GM23248 (cell line): ENCODE measurements around the gene CDH4. TPM values are rescaled to one million over a fixed set of nuclear protein-coding genes. Genes with fewer than 3 reads are reported as not detected.

Source experiments
- DNase-seq: peaks from one replicate; pipeline ENCODE4 v3.0.0-alpha.2; 2015
- H2AFZ ChIP-seq: fragments of 200-600 bp; sonication (generic); 2 replicates; pipeline ENCODE4 v1.6.1; 2016; ENCODE audit warnings: antibody characterized with exemption
- H3F3A ChIP-seq: fragments of 200-600 bp; sonication (generic); 2 replicates; pipeline ENCODE4 v1.6.1; 2016; ENCODE audit warnings: mild to moderate bottlenecking, antibody characterized with exemption, mixed run types; ENCODE audit not compliant: insufficient read depth
- H3K27ac ChIP-seq: fragments of 200-600 bp; sonication (generic); 2 replicates; pipeline ENCODE4 v1.5.1; 2016; ENCODE audit warnings: mild to moderate bottlenecking
- H3K27me3 ChIP-seq: fragments of 200-600 bp; sonication (generic); replicated peaks from 2 replicates; pipeline ENCODE4 v1.6.1; 2016; ENCODE audit warnings: mild to moderate bottlenecking; ENCODE audit not compliant: insufficient read depth
- H3K36me3 ChIP-seq: fragments of 200-600 bp; sonication (generic); 2 replicates; pipeline ENCODE4 v1.6.1; 2016; ENCODE audit warnings: low read depth, mild to moderate bottlenecking
- H3K4me1 ChIP-seq: fragments of 200-600 bp; sonication (generic); 2 replicates; pipeline ENCODE4 v1.6.1; 2016; ENCODE audit warnings: mild to moderate bottlenecking; ENCODE audit not compliant: insufficient read depth
- H3K4me2 ChIP-seq: fragments of 200-600 bp; sonication (generic); one replicate; pipeline ENCODE4 v1.6.1; 2016; ENCODE audit warnings: mild to moderate bottlenecking; ENCODE audit not compliant: unreplicated experiment
- H3K4me3 ChIP-seq: fragments of 200-600 bp; sonication (generic); 2 replicates; pipeline ENCODE4 v1.5.1; 2016; ENCODE audit warnings: mild to moderate bottlenecking
- H3K79me2 ChIP-seq: fragments of 200-600 bp; sonication (generic); 2 replicates; pipeline ENCODE4 v1.6.1; 2016; ENCODE audit warnings: mild to moderate bottlenecking; ENCODE audit not compliant: insufficient read depth
- H3K9ac ChIP-seq: fragments of 200-600 bp; sonication (generic); 2 replicates; pipeline ENCODE4 v1.6.1; 2016; ENCODE audit warnings: mild to moderate bottlenecking
- H3K9me2 ChIP-seq: fragments of 200-600 bp; sonication (generic); 2 replicates; pipeline ENCODE4 v1.6.1; 2016; ENCODE audit warnings: mixed run types, mild to moderate bottlenecking, moderate library complexity; ENCODE audit not compliant: insufficient read depth
- H3K9me3 ChIP-seq: fragments of 200-600 bp; sonication (generic); one replicate; pipeline ENCODE4 v1.6.1; 2017; ENCODE audit warnings: low read depth
- H4K20me1 ChIP-seq: fragments of 200-600 bp; sonication (generic); 2 replicates; pipeline ENCODE4 v1.6.0; 2016; ENCODE audit not compliant: insufficient read depth
- EZH2 ChIP-seq: fragments of 200-600 bp; sonication (generic); IDR thresholded peaks from 2 replicates; pipeline ENCODE4 v1.6.1; 2018; ENCODE audit warnings: antibody characterized with exemption, mild to moderate bottlenecking; ENCODE audit not compliant: insufficient read depth, poor library complexity, severe bottlenecking
- EZH2phosphoT487 ChIP-seq: fragments of 200-600 bp; sonication (generic); IDR thresholded peaks from 2 replicates; pipeline ENCODE4 v1.6.1; 2018; ENCODE audit warnings: antibody characterized with exemption, moderate library complexity, mild to moderate bottlenecking, low read depth; ENCODE audit not compliant: insufficient read depth
- WGBS, 2 experiments: methylation state at CpG; one replicate each; pipeline ENCODE4 v1.1.6; 2015 to 2017; ENCODE audit warnings: low lambda C conversion rate in 2 of 2, low coverage in 1 of 2; ENCODE audit errors: missing lambda C conversion rate in 2 of 2; 5-methylcytosine and 5-hydroxymethylcytosine counted together
- in situ Hi-C: fragments of 300-500 bp; cut with MboI; formaldehyde crosslinking; loops from 2 replicates; pipeline ENCODE4 v1.15.0; 2020
- polyA plus RNA-seq: library from polyadenylated mRNA; unstranded; fragments of >200 nt; fragmentation: Nextera tagmentation; extraction: Ambion mirVana; gene quantifications from 2 replicates; pipeline ENCODE4 v1.2.1, GENCODE V29; 2016
- total RNA-seq: library from RNA; depleted of rRNA; stranded (reverse); fragments of >200 nt; shearing (Covaris generic); gene quantifications from 2 replicates; pipeline ENCODE4 v1.2.3, GENCODE V29; 2014

Gene CDH4
- total and polyA plus RNA-seq, 2 experiments from 2014 or later, result 1.1 to 3.9 TPM

DNA sequence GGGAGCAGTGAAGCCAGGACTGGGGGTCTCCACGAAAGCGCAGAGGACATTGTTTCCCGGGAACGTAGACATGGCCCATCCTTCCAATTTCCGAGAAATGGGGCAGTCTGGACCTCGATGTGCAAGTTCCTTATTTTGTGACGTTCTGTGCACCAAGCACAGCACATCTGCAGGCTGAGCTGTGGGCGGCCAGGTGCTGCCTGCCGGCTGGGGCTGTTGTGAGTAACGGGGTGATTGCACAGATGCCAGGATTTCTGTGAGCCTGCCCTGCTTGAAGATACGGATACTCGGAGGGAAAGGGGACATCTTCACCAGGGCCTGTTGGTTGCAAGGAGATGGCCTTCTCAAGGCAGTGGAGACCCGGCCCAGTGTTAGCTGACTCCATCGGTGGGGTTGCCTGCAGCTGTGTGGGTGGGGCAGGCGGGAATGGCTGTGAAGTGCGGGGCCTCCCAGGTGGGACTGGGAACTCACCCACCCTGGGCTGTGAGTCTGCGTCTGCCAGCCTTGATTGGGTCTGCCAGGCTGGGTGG, 27.6 kb downstream of the CDH4 start:
- no peak for TF ChIP-seq EZH2phosphoT487
- TF ChIP-seq EZH2, result no peak
- H3K9ac ChIP-seq, result no peak overlapping the region
- no peaks in the 10 kb centered on the region for H3K36me3 ChIP-seq
- H3K4me2 ChIP-seq, result no peak overlapping the region
- no peak for DNase-seq
- WGBS, 2 experiments, result 57% methylated on average over 17 of the region's 17 CpGs
- H4K20me1 ChIP-seq, result no peaks in the 10 kb centered on the region
- no peaks in the 10 kb centered on the region for H3K4me1 ChIP-seq
- no peaks in the 10 kb centered on the region for H3K9me3 ChIP-seq
- H3K27ac ChIP-seq, result no peak overlapping the region
- H2AFZ ChIP-seq, result no peak overlapping the region
- in situ Hi-C loops, result no loop called here
- no peaks in the 10 kb centered on the region for H3K79me2 ChIP-seq
- no peak overlapping the region for H3K4me3 ChIP-seq
- no peaks in the 10 kb centered on the region for H3K9me2 ChIP-seq
- no peaks in the 10 kb centered on the region for H3F3A ChIP-seq
- H3K27me3 ChIP-seq, result no peaks in the 10 kb centered on the region

DNA sequence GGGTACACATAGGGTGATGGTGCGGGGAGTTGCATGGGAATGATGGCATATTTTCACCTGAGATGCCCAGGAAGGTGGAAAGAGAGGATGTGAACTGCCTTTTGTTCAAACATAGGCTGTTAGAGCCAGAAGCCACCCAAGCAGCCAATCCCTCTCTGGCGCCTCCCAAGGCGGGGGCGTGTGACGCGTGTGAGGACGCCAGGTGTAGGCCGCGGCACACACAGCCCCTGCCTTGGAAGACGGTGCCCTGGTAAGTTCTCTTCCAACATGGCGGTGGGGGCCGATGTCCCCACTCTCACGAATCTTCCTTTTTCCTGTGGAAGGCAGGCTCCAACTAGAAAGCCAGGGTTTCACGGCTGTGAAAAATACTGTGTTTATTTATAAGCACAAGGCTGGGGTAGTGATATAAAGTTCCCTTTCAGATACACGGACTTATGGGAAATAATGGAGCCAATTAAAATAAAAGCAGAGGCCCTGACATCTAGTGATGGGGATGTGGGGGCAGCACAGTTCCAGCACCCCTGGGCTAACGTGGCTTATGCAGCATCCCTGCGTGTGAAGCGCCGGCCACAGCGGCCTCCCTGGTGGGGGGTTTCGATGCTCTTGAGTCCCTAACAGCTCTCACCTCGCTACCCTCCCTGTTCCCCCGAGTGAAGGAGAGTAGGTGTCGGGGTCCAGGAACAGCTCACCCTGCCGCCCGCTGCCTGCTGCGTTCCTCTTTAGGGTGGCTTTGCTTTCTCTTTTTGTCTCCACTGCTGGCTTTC, 28.3 kb downstream of the CDH4 start:
- Histone ChIP-seq H3K27ac (no peak overlapping the region), H3K9me3 (no peaks in the 10 kb centered on the region), H3K9me2 (no peaks in the 10 kb centered on the region), H3K27me3 (no peaks in the 10 kb centered on the region), H3F3A (no peaks in the 10 kb centered on the region), H4K20me1 (no peaks in the 10 kb centered on the region), H3K9ac (no peak overlapping the region), H2AFZ (no peak overlapping the region), H3K79me2 (no peaks in the 10 kb centered on the region), H3K4me1 (no peaks in the 10 kb centered on the region), H3K4me2 (no peak overlapping the region), H3K36me3 (no peaks in the 10 kb centered on the region), H3K4me3 (no peak overlapping the region)
- in situ Hi-C loops, result no loop called here
- no peak for DNase-seq
- WGBS, 2 experiments, result 74 to 78% methylated on average over 27 of the region's 27 CpGs
- TF ChIP-seq EZH2 (no peak), EZH2phosphoT487 (no peak)

DNA sequence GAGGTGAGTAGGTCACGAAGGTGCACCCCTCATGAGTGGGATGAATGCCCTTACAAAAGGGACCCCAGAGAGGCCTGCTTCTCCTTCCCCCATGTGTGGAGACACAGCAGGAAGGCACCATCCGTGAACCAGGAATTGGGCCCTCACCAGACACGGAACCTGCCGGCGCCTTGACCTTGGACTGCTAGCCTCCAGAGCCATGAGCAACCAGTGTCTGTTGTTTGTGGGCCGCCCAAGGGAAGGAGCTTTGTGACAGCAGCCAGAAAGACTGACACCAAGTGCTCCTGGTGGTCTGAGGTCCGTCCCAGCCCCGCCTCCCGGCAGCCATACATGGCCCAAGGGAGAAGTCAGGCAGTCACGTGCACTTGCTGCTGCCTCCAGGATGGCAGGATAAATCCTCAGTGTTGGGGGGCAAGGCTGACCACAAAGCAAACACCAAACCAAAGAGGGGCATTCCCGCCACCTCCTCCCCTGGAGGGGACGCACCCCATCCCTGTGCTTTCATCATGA, 29.3 kb downstream of the CDH4 start:
- no peaks in the 10 kb centered on the region for H3F3A ChIP-seq
- no peaks in the 10 kb centered on the region for H4K20me1 ChIP-seq
- DNase-seq, result no peak
- 68 to 71% methylated on average over 12 of the region's 12 CpGs for WGBS, 2 experiments
- no peaks in the 10 kb centered on the region for H3K4me1 ChIP-seq
- no peaks in the 10 kb centered on the region for H3K9me3 ChIP-seq
- no peaks in the 10 kb centered on the region for H3K27me3 ChIP-seq
- no peaks in the 10 kb centered on the region for H3K79me2 ChIP-seq
- in situ Hi-C loops, result no loop called here
- H2AFZ ChIP-seq, result no peak overlapping the region
- no peak overlapping the region for H3K4me3 ChIP-seq
- no peak overlapping the region for H3K27ac ChIP-seq
- no peaks in the 10 kb centered on the region for H3K36me3 ChIP-seq
- H3K9ac ChIP-seq, result no peak overlapping the region
- no peak for TF ChIP-seq EZH2phosphoT487
- no peak for TF ChIP-seq EZH2
- H3K9me2 ChIP-seq, result no peaks in the 10 kb centered on the region
- no peak overlapping the region for H3K4me2 ChIP-seq

DNA sequence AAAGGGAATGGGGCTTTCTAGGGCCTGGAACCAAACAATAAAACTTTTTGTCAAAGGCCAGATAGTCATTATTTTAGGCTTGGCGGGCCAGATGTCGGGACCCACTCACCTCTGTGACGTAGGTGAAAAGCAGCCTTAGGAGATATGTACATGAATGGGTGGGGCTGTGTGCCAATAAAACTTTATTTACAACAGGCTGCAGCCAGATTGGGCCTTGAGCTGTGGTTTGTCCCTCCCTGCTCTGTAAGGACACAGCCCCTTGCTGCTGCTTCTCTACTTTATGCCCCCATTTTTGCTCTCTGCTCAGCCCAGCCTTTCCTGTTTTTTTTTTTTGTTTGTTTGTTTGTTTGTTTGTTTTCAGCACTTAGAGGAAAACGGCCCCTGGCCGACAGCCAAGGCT, 32.7 kb downstream of the CDH4 start:
- H4K20me1 ChIP-seq, result no peaks in the 10 kb centered on the region
- no peaks in the 10 kb centered on the region for H3F3A ChIP-seq
- no peak overlapping the region for H2AFZ ChIP-seq
- H3K9me3 ChIP-seq, result no peaks in the 10 kb centered on the region
- DNase-seq, result no peak
- no peaks in the 10 kb centered on the region for H3K36me3 ChIP-seq
- H3K9me2 ChIP-seq, result no peaks in the 10 kb centered on the region
- TF ChIP-seq EZH2 (no peak), EZH2phosphoT487 (no peak)
- no peak overlapping the region for H3K4me2 ChIP-seq
- H3K4me3 ChIP-seq, result no peak overlapping the region
- H3K9ac ChIP-seq, result no peak overlapping the region
- WGBS, 2 experiments, result 37 to 44% methylated on average over 5 of the region's 5 CpGs
- H3K4me1 ChIP-seq, result no peaks in the 10 kb centered on the region
- no peak overlapping the region for H3K27ac ChIP-seq
- in situ Hi-C loops, result no loop called here
- no peaks in the 10 kb centered on the region for H3K27me3 ChIP-seq
- no peaks in the 10 kb centered on the region for H3K79me2 ChIP-seq
